ENCODE measurements around the gene TMEM187.

TMEM187 gene

DNA sequence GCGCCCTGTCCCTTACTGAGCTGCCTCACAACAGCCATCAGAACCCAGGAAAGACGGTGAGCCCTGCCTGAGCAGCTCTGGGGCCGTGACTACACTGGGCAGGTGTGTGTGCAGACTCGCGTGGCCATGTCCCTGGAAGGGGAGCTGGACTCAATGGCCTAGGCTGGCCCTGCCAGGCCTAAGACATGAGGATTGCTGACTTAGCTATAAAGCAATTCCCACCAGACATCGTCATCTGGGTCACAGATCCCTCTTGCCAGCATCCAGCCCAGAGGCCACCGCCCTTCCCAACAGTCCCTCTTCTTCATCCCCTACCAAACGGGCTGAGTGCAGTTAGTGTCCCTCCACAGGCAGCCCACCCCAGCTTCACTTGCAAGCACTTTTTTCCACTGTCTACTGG is 41.4 kb upstream of the TMEM187 start:
- TF ChIP-seq, protein P1, sequence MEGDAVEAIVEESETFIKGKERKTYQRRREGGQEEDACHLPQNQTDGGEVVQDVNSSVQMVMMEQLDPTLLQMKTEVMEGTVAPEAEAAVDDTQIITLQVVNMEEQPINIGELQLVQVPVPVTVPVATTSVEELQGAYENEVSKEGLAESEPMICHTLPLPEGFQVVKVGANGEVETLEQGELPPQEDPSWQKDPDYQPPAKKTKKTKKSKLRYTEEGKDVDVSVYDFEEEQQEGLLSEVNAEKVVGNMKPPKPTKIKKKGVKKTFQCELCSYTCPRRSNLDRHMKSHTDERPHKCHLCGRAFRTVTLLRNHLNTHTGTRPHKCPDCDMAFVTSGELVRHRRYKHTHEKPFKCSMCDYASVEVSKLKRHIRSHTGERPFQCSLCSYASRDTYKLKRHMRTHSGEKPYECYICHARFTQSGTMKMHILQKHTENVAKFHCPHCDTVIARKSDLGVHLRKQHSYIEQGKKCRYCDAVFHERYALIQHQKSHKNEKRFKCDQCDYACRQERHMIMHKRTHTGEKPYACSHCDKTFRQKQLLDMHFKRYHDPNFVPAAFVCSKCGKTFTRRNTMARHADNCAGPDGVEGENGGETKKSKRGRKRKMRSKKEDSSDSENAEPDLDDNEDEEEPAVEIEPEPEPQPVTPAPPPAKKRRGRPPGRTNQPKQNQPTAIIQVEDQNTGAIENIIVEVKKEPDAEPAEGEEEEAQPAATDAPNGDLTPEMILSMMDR (IDR thresholded peaks at IDR 0.05): no peak
- H3K4me1 ChIP-seq: peaks cover 12% of the 10 kb centered on the region
- H3K4me3 ChIP-seq (ENCODE audit: low read depth, low read length): no peak overlapping the region
- H3K79me2 ChIP-seq: no peaks in the 10 kb centered on the region
- H3K27me3 ChIP-seq (ENCODE audit: control insufficient read depth, insufficient read depth, low read length): no peaks in the 10 kb centered on the region
- no peak overlapping the region for H3K27ac ChIP-seq
- no peak overlapping the region for H3K9ac ChIP-seq
- H2AFZ ChIP-seq: no peak overlapping the region
- no peaks in the 10 kb centered on the region for H3K36me3 ChIP-seq (ENCODE audit: control insufficient read depth, insufficient read depth, low read length)
- no peaks in the 10 kb centered on the region for H3K9me3 ChIP-seq (ENCODE audit: control insufficient read depth, low read length)
- H3K4me2 ChIP-seq (ENCODE audit: low read length): no peak overlapping the region

DNA sequence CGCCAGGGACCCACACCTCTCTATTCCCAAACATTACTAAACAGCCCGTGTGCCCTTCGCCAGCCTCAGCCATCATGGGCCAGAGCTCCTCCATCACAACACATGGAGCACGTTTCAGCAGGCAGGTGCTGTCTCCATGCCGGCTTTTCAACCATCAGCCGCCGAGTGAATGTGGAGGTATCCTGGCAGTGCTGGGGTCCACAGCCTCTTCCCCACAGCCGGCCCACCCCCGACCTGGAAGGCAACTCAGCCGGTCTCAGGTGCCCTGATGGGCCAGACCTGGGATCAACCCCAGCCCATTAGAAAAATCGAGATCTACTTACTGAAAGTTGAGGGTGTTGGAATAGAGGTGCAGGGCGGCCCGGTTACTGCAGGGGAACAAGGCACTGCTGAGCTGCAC is 40.8 kb upstream of the TMEM187 start:
- Histone ChIP-seq H3K9me3 (ENCODE audit: control insufficient read depth, low read length) (no peaks in the 10 kb centered on the region), H2AFZ (no peak overlapping the region), H3K4me1 (peaks cover 8% of the 10 kb centered on the region), H3K27me3 (ENCODE audit: control insufficient read depth, insufficient read depth, low read length) (no peaks in the 10 kb centered on the region), H3K4me3 (ENCODE audit: low read depth, low read length) (no peak overlapping the region), H3K9ac (no peak overlapping the region), H3K36me3 (ENCODE audit: control insufficient read depth, insufficient read depth, low read length) (no peaks in the 10 kb centered on the region), H3K4me2 (ENCODE audit: low read length) (no peak overlapping the region), H3K79me2 (no peaks in the 10 kb centered on the region), H3K27ac (no peak overlapping the region)
- TF ChIP-seq, protein P1 (IDR thresholded peaks at IDR 0.05): no peak

- Histone ChIP-seq H3K27ac (no peak overlapping the region), H3K36me3 (ENCODE audit: control insufficient read depth, insufficient read depth, low read length) (no peaks in the 10 kb centered on the region), H3K9ac (no peak overlapping the region), H2AFZ (no peak overlapping the region), H3K4me2 (ENCODE audit: low read length) (no peak overlapping the region), H3K4me3 (ENCODE audit: low read depth, low read length) (no peak overlapping the region), H3K27me3 (ENCODE audit: control insufficient read depth, insufficient read depth, low read length) (no peaks in the 10 kb centered on the region), H3K4me1 (peaks cover 2% of the 10 kb centered on the region), H3K79me2 (no peaks in the 10 kb centered on the region), H3K9me3 (ENCODE audit: control insufficient read depth, low read length) (no peaks in the 10 kb centered on the region)
- TF ChIP-seq, protein P1 (IDR thresholded peaks at IDR 0.05): no peak
Observed at GRCh38 chrX:153932220-153932915, 40.2 kb upstream of the TMEM187 start.

- Histone ChIP-seq H3K4me1 (no peaks in the 10 kb centered on the region), H3K9me3 (ENCODE audit: control insufficient read depth, low read length) (no peaks in the 10 kb centered on the region), H2AFZ (no peak overlapping the region), H3K79me2 (no peaks in the 10 kb centered on the region), H3K4me2 (ENCODE audit: low read length) (peak overlapping the region; percentile 76), H3K4me3 (ENCODE audit: low read depth, low read length) (peak overlapping the region; percentile 55), H3K27ac (no peak overlapping the region), H3K27me3 (ENCODE audit: control insufficient read depth, insufficient read depth, low read length) (no peaks in the 10 kb centered on the region), H3K36me3 (ENCODE audit: control insufficient read depth, insufficient read depth, low read length) (no peaks in the 10 kb centered on the region), H3K9ac (no peak overlapping the region)
- TF ChIP-seq, protein P1 (IDR thresholded peaks at IDR 0.05): no peak
Observed at GRCh38 chrX:153933748-153934147, 38.8 kb upstream of the TMEM187 start.

DNA sequence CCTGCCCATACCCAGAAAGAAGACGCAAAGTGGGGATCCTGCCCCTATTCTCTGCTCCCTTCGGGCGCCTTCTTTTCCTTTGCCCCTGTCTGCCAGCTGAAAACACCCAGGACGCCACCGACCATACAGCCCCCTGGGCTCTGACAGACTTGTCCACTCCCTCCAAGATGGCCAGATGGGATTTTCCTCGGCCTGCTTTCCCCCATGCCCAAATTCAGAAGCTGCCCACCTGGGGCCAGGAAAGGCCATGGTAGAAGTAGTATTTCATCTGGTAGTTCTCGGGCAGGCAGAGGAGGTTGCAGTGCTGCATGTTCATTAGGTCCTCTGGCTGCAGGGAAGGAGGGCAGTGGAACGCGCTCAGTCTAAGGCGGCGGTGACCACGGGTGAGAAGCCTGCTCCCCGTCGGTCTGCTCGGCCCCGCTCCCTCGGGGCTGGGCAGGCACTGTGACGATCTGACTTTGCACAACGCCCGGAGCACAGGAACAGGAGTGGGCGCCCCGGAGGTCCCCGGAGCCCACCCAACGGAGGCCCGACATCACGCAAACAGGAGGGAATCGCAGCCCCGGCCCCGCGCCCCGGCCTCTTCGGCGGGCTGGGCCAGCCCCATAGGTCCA is 38.3 kb upstream of the TMEM187 start:
- Histone ChIP-seq H3K36me3 (ENCODE audit: control insufficient read depth, insufficient read depth, low read length) (no peaks in the 10 kb centered on the region), H3K79me2 (no peaks in the 10 kb centered on the region), H3K4me3 (ENCODE audit: low read depth, low read length) (peak overlapping the region; percentile 55), H3K9me3 (ENCODE audit: control insufficient read depth, low read length) (no peaks in the 10 kb centered on the region), H3K27me3 (ENCODE audit: control insufficient read depth, insufficient read depth, low read length) (no peaks in the 10 kb centered on the region), H2AFZ (no peak overlapping the region), H3K27ac (no peak overlapping the region), H3K4me1 (no peaks in the 10 kb centered on the region), H3K4me2 (ENCODE audit: low read length) (peak overlapping the region; percentile 76), H3K9ac (no peak overlapping the region)
- TF ChIP-seq, protein P1 (IDR thresholded peaks at IDR 0.05): no peak
